ENCODE measurements around the gene TAGAP.

The TAGAP gene

DNA sequence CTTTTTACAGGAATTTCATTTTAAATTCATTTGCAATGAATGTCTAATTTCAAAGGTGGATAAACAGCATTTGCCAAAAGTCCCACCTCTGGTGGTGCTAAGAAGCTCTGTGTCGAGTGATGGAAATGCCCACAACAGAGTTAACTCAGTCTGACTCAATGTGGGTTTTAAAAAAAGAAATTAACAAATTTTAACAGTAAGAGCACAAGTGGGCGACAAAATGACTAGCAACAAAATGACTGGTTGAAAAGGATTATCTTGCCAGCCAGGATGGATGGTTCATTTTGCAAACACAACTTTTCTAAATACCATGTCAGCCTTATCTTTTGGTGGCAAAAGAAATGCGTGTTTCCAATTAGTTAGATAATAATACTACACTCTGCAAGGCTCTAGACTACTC lies 14.3 kb upstream of the TAGAP start:
- H3K4me3 ChIP-seq (ENCODE audit: low read depth, low read length) = no peak overlapping the region
- in situ Hi-C loops (cut with HindIII; ENCODE audit: low sequenced_read_pairs) = no loop called here
- DNase-seq (ENCODE audit: low read depth) = no peak
- TF ChIP-seq, protein P1, sequence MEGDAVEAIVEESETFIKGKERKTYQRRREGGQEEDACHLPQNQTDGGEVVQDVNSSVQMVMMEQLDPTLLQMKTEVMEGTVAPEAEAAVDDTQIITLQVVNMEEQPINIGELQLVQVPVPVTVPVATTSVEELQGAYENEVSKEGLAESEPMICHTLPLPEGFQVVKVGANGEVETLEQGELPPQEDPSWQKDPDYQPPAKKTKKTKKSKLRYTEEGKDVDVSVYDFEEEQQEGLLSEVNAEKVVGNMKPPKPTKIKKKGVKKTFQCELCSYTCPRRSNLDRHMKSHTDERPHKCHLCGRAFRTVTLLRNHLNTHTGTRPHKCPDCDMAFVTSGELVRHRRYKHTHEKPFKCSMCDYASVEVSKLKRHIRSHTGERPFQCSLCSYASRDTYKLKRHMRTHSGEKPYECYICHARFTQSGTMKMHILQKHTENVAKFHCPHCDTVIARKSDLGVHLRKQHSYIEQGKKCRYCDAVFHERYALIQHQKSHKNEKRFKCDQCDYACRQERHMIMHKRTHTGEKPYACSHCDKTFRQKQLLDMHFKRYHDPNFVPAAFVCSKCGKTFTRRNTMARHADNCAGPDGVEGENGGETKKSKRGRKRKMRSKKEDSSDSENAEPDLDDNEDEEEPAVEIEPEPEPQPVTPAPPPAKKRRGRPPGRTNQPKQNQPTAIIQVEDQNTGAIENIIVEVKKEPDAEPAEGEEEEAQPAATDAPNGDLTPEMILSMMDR (IDR thresholded peaks at IDR 0.05; ENCODE audit: low read depth, low read length, missing control alignments) = no peak

DNA sequence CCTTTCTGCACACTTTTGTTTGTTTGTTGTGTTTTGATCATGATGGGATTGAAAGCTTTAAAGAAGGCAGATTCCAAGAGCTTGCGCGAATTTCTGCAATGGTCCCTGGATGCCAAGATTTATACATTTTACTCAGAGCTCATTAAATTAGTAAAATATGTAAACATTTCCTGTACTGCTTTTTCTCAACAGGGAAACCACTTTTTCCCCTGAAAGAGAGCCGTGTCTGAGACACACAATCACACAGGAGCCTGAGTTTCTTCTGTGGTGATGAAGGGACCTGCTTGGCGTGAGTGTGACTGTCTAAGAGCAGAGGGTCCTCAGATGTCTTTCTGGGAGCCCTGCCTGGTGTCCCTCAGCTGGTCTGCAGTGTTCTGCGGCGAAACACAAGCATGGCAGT lies 12.1 kb upstream of the TAGAP start:
- no peak overlapping the region for H3K4me3 ChIP-seq (ENCODE audit: low read depth, low read length)
- in situ Hi-C loops (cut with HindIII; ENCODE audit: low sequenced_read_pairs) = no loop called here
- TF ChIP-seq, protein P1 (IDR thresholded peaks at IDR 0.05; ENCODE audit: low read depth, low read length, missing control alignments) = no peak
- no peak for DNase-seq (ENCODE audit: low read depth)

DNA sequence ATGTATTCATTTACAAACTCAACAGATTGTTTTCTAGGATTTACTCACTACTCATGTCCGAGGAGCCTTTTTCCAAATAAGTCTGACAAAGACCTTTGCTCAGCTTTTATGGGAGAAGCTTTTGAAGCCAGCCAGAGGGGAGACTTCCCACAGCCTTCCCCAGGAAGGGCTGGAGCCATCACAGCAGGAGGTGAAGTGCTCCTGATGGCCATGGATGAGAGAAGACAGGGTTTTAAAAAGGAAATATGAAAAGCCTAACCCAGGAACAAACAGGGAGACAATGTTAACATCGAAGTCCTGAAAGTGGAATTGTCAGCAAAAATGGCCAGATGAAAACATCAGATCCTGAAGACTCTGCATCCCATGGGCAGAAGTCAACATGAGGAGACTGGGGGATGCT lies 11.6 kb upstream of the TAGAP start:
- H3K4me3 ChIP-seq (ENCODE audit: low read depth, low read length) = no peak overlapping the region
- TF ChIP-seq, protein P1 (IDR thresholded peaks at IDR 0.05; ENCODE audit: low read depth, low read length, missing control alignments) = no peak
- in situ Hi-C loops (cut with HindIII; ENCODE audit: low sequenced_read_pairs) = no loop called here
- DNase-seq (ENCODE audit: low read depth) = no peak

DNA sequence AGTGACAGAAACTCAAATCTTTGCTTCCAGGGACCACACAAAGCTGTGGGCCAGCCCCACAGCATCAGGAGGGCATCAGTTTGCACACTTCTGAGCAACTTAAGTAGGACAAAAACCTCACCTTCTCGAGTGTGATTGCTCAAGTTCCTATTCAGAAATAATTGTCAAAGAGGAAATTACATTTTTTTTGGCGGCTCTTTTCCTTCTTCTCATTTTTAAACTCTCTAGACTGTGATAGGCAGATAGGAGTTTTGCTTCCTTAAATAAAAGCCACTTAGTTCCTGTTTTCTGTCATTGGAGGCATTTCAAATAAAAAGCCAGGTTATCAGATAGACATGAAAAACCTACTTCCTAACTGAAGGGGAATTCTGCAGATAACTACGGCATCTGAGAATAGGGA lies 11.2 kb upstream of the TAGAP start:
- no peak for DNase-seq (ENCODE audit: low read depth)
- TF ChIP-seq, protein P1 (IDR thresholded peaks at IDR 0.05; ENCODE audit: low read depth, low read length, missing control alignments) = no peak
- in situ Hi-C loops (cut with HindIII; ENCODE audit: low sequenced_read_pairs) = no loop called here
- H3K4me3 ChIP-seq (ENCODE audit: low read depth, low read length) = no peak overlapping the region

DNA sequence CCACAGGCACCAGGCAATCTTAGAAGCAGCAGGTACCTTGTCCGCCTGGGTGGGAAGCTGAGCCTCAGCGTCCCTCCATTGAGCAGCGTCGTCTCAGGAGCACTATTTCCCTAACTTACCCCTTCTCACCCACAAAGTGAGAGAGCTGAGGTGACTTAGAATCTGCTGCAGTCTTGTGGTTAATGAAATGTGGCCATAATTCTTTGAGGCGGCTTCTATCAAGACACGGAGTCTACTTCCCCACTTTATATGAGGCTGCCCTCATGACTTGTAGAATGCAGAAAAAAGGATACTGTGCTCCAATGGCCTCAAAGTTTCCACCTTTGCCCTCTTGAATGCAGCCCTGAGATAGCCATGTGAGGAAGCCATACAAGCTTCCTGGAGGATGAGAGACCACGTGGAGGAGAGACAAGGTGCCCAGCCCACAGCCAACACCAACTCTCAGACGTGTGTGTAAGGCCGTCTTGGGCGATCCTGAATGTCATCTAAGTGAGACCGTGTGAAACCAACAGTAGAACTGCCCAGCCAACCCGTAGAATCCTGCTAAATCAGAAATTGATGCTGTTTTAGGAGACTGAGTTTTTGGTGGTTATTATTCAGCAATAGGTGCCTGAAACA lies 9.1 kb upstream of the TAGAP start:
- no peak overlapping the region for H3K4me3 ChIP-seq (ENCODE audit: low read depth, low read length)
- TF ChIP-seq, protein P1 (IDR thresholded peaks at IDR 0.05; ENCODE audit: low read depth, low read length, missing control alignments) = no peak
- DNase-seq (ENCODE audit: low read depth) = no peak

DNA sequence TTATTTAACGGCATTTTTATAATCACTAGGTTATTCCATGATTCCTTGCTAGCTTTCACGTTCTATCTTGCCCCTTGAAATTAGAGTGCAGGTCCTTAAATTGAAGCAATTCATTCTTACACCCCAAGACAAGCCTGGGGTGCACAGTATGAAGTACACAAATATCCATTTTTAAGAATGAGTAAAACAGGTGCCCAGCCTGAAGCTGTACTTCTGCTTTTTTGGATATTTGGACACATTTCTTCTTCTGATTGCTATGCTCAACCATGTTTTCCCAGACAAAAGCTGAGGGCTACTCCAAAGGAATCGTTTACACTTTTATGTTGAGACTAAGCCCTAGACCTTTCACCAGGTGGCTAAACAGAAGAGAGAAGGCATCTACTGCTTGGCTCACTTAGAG lies 7.9 kb upstream of the TAGAP start:
- in situ Hi-C loops (cut with HindIII; ENCODE audit: low sequenced_read_pairs) = no loop called here

More for the DNA sequence above, 9.1 kb upstream of the TAGAP start:
- in situ Hi-C loops (cut with HindIII; ENCODE audit: low sequenced_read_pairs) = no loop called here

More for the DNA sequence above, 7.9 kb upstream of the TAGAP start:
- TF ChIP-seq, protein P1 (IDR thresholded peaks at IDR 0.05; ENCODE audit: low read depth, low read length, missing control alignments) = no peak
- no peak for DNase-seq (ENCODE audit: low read depth)
- no peak overlapping the region for H3K4me3 ChIP-seq (ENCODE audit: low read depth, low read length)
